Measurements from ENCODE around the gene EML4.

The EML4 gene

DNA sequence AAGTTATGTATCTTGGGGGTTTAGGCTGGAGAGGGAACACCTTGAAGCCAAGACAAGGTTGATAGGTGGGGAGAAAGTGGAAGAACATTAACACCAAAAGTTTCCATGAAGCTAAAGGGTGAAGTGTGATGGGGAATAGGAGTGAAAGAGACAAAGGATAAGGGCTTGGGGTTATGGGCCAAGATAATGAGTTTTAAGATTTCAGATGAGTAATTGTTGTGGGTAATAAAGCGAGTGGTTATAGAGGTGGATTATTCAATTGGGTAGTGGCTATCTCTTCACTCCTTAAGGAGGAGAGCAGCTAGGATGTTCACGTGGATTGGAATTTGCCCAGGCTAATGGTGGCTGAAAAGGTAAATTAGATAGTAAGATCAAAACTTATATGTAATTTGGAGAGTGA is 29.8 kb downstream of the EML4 start:
- no peak overlapping the region for H3K4me3 ChIP-seq (ENCODE audit: control insufficient read depth, low read depth, low read length)
- no peak for DNase-seq (ENCODE audit: low read depth)
- TF ChIP-seq, protein P1, sequence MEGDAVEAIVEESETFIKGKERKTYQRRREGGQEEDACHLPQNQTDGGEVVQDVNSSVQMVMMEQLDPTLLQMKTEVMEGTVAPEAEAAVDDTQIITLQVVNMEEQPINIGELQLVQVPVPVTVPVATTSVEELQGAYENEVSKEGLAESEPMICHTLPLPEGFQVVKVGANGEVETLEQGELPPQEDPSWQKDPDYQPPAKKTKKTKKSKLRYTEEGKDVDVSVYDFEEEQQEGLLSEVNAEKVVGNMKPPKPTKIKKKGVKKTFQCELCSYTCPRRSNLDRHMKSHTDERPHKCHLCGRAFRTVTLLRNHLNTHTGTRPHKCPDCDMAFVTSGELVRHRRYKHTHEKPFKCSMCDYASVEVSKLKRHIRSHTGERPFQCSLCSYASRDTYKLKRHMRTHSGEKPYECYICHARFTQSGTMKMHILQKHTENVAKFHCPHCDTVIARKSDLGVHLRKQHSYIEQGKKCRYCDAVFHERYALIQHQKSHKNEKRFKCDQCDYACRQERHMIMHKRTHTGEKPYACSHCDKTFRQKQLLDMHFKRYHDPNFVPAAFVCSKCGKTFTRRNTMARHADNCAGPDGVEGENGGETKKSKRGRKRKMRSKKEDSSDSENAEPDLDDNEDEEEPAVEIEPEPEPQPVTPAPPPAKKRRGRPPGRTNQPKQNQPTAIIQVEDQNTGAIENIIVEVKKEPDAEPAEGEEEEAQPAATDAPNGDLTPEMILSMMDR (conservative IDR thresholded peaks at IDR 0.05; ENCODE audit: control insufficient read depth, insufficient read depth, low read depth, low read length), result no peak

DNA sequence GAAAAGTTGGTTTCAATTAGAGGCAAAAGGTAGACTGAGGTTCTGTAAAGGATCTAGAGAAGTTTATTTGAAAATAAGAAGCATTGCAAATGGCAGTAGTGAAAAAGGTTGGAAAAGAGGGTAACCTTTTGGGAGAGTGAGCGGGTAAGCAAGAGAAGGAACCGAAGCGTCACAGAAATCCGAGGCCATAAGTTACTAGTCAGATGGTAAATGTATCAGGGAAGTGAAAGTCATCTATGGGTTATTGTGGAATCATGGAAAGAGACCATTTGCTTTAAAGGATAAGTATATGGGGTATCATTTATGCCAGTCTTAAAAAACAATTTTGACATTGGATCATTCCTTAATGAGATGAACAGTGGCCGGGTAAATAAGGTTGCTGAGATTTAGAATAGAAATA is 30.5 kb downstream of the EML4 start:
- no peak for DNase-seq (ENCODE audit: low read depth)
- no peak overlapping the region for H3K4me3 ChIP-seq (ENCODE audit: control insufficient read depth, low read depth, low read length)
- TF ChIP-seq, protein P1 (conservative IDR thresholded peaks at IDR 0.05; ENCODE audit: control insufficient read depth, insufficient read depth, low read depth, low read length), result no peak

DNA sequence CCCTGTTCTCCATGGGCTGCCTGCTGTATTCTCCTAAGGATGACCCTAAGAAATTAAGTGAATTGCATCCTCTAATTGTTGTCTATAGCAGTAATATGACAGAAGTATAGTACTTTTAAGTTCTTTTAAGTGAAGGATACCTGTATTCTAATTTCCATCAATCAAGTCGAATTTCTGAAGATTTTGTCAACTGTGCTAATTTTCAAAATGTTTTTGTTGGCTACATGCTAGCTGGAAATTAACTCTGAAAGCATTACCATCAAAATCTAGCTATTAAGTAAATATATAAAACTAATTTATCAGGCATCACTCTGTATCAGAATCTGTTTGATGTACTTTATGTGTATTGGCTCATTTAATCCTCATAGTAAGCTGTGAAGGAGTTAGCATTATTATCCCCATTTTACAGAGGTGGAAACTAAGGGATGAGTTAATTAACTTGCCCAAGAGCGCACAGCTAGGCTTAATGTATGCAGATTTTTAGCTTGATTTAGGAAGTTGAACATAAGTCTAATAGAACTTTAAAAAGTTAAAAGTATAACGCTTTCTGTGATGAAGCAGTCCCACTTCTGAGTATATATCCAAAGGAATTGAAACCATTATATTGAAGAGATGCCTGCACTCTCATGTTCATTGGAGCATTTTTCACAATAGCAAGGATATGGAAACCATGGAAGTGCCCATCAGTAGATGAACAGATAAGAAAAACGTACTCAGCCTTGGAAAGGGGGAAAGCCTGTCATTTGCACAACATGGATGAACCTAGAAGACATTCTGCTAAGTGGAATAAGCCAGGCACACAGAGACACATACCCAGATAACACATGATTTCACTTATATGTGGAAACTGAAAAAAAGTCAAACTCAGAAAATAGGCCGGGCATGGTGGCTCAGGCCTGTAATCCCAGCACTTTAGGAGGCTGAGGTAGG is 32.0 kb downstream of the EML4 start:
- no peak for DNase-seq (ENCODE audit: low read depth)
- TF ChIP-seq, protein P1 (conservative IDR thresholded peaks at IDR 0.05; ENCODE audit: control insufficient read depth, insufficient read depth, low read depth, low read length), result no peak
- H3K4me3 ChIP-seq (ENCODE audit: control insufficient read depth, low read depth, low read length), result no peak overlapping the region

DNA sequence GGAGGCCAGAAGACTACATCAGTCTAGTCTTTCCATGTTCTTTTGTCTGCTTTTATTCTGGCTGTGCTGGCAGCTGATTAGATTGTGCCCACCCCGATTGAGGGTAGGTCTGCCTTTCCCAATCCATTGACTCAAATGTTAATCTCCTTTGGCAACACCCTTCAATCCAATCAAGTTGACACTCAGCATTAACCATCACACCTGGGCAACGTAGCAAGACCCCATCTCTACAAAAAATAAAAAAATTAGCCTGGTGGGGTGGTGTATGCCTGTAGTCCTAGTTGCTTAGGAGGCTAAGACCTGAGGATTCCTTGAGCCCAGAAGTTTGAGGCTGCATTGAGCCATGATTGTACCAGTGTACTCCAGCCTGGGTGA is 33.5 kb downstream of the EML4 start:
- no peak overlapping the region for H3K4me3 ChIP-seq (ENCODE audit: control insufficient read depth, low read depth, low read length)
- no peak for DNase-seq (ENCODE audit: low read depth)
- TF ChIP-seq, protein P1 (conservative IDR thresholded peaks at IDR 0.05; ENCODE audit: control insufficient read depth, insufficient read depth, low read depth, low read length), result no peak

DNA sequence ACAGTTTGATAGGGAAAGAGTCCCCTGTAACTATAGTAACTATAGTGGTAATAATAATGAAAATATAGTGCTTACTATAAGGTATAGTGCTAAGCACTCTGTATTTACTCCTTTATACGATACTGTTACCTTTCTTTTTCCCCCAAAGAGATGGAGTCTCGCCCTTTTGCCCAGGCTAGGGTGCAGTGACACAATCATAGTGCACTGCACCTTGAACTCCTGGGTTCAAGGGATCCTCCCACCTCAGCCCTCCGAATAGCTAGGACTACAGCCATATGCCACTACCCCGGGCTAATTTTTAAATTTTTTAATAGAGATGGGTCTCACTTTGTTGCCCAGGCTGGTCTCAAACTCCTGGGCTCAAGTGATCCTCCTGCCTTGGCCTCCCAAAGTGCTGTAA is 34.6 kb downstream of the EML4 start:
- TF ChIP-seq, protein P1 (conservative IDR thresholded peaks at IDR 0.05; ENCODE audit: control insufficient read depth, insufficient read depth, low read depth, low read length), result no peak
- H3K4me3 ChIP-seq (ENCODE audit: control insufficient read depth, low read depth, low read length), result no peak overlapping the region
- no peak for DNase-seq (ENCODE audit: low read depth)

DNA sequence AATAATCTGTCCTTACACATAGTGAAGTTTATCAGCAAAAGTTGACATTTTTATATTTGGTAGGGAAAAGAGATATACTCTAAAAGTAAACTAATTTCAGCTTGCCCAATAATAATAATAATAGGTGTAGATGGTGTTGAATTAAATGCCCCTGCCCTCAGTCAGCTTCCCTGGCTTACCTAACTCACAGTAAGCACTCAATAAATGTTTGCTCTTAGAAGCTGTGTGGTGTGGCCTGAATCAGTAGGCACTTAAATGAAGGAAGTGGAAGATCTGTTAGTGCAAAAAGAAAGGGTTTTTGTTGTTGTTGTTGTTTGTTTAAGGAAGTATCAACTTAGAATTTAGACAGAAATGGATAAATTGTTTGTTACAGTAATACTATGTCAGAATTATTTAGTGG is 36.2 kb downstream of the EML4 start:
- TF ChIP-seq, protein P1 (conservative IDR thresholded peaks at IDR 0.05; ENCODE audit: control insufficient read depth, insufficient read depth, low read depth, low read length), result no peak
- no peak overlapping the region for H3K4me3 ChIP-seq (ENCODE audit: control insufficient read depth, low read depth, low read length)
- no peak for DNase-seq (ENCODE audit: low read depth)

All from fibroblast of mammary gland (primary cell).